Activated CD8-positive, alpha-beta T cell treated with anti-CD3 and anti-CD28 coated beads for 36 hours (primary cell): ENCODE data around the gene ANKRD31. TPM values are rescaled to one million over a fixed set of nuclear protein-coding genes. Genes with fewer than 3 reads are reported as not detected.

ENCODE experiments used
- ATAC-seq: fragments of 200-7000 bp; cut with Tn5 transposase; one replicate; pipeline ENCODE4 v1.10.0; 2021; ENCODE audit warnings: mild to moderate bottlenecking, moderate library complexity
- CTCF ChIA-PET: fragments of 350-600 bp; sonication (Branson Sonifier 250); formaldehyde crosslinking; loops from one replicate; lab custom pipeline; 2021; ENCODE audit warnings: antibody characterized with exemption; lab: Charles Lee
- POLR2A ChIA-PET: fragments of 350-600 bp; sonication (Branson Sonifier 250); formaldehyde crosslinking; loops from one replicate; lab custom pipeline; 2021; ENCODE audit warnings: antibody characterized with exemption; lab: Charles Lee
- DNase-seq: peaks from one replicate; pipeline ENCODE4 v3.0.0-alpha.2; 2020
- H3K27ac Mint-ChIP-seq: one replicate; pipeline ENCODE4 v1.8.0; 2021; ENCODE audit warnings: mild to moderate bottlenecking, mixed read lengths
- H3K27me3 Mint-ChIP-seq: one replicate; pipeline ENCODE4 v1.8.0; 2021; ENCODE audit warnings: mixed read lengths
- H3K36me3 Mint-ChIP-seq: one replicate; pipeline ENCODE4 v1.8.0; 2021; ENCODE audit warnings: low read depth, mixed read lengths
- H3K4me1 Mint-ChIP-seq: one replicate; pipeline ENCODE4 v1.8.0; 2021; ENCODE audit warnings: low read depth, mixed read lengths
- H3K4me3 Mint-ChIP-seq: one replicate; pipeline ENCODE4 v1.8.0; 2021; ENCODE audit warnings: mild to moderate bottlenecking, moderate library complexity, mixed read lengths
- H3K9me3 Mint-ChIP-seq: one replicate; pipeline ENCODE4 v1.8.0; 2021; ENCODE audit warnings: mixed read lengths
- CTCF ChIP-seq: fragments of 200-600 bp; IDR thresholded peaks from one replicate; pipeline ENCODE4 v1.8.0; 2022; ENCODE audit warnings: antibody characterized with exemption, mild to moderate bottlenecking
- intact Hi-C: fragments of 100-400 bp; cut with micrococcal nuclease; formaldehyde crosslinking; loops from one replicate; pipeline ENCODE4 v1.10.0; 2022
- total RNA-seq, 2 experiments: library from RNA; stranded (reverse); gene quantifications; one replicate each; pipeline ENCODE4 v1.2.3, GENCODE V29; 2021

ANKRD31 gene
- total RNA-seq, 2 experiments from 2014 or later: 0.94 to 0.99 TPM

- DNase-seq: no peak
- peaks cover 71% of the 10 kb centered on the region for H3K4me1 Mint-ChIP-seq
- H3K36me3 Mint-ChIP-seq: peaks cover 29% of the 10 kb centered on the region
- intact Hi-C loops: loop anchor here (5.0 kb wide), 1 partner anchor 110 kb away; no protein-coding TSS in a partner anchor
- POLR2A ChIA-PET: interaction anchor here (2.0 to 2.7 kb wide), 2 partner anchors 13 to 189 kb away, joined by 9 to 13 read pairs; partner anchors contain the start of gene ANKRD31
- ATAC-seq: no peak
- CTCF ChIA-PET: interaction anchor here (1.6 to 5.2 kb wide), 3 partner anchors 10 to 190 kb away, joined by 7 to 47 read pairs (median 38); partner anchors contain the start of gene ANKRD31
- no peak for TF ChIP-seq CTCF
- H3K4me3 Mint-ChIP-seq: no peak overlapping the region
- H3K9me3 Mint-ChIP-seq: no peaks in the 10 kb centered on the region
- H3K27ac Mint-ChIP-seq: no peak overlapping the region
- H3K27me3 Mint-ChIP-seq: no peaks in the 10 kb centered on the region
Observed at GRCh38 chr5:75047356-75047755, 189.3 kb downstream of the ANKRD31 start.

GRCh38 chr5:75046366-75047142 lies 190.1 kb downstream of the ANKRD31 start:
- intact Hi-C loops: loop anchor here (5.0 kb wide), 1 partner anchor 109 kb away; no protein-coding TSS in a partner anchor
- ChIA-PET CTCF (interaction anchor here (1.3 to 4.6 kb wide), 5 partner anchors 9 to 219 kb away, joined by 3 to 47 read pairs (median 4); partner anchors contain the start of gene ANKRD31), POLR2A (interaction anchor here (0.9 to 2.7 kb wide), 3 partner anchors 12 to 190 kb away, joined by 3 to 13 read pairs (median 9); partner anchors contain the start of gene ANKRD31)
- no peak overlapping the region for H3K4me3 Mint-ChIP-seq
- H3K27ac Mint-ChIP-seq: no peak overlapping the region
- DNase-seq (no peak), ATAC-seq (no peak)
- no peak for TF ChIP-seq CTCF
- H3K27me3 Mint-ChIP-seq: no peaks in the 10 kb centered on the region
- H3K4me1 Mint-ChIP-seq: peaks cover 68% of the 10 kb centered on the region
- peaks cover 33% of the 10 kb centered on the region for H3K36me3 Mint-ChIP-seq
- no peaks in the 10 kb centered on the region for H3K9me3 Mint-ChIP-seq

GRCh38 chr5:75045071-75045470 lies 191.6 kb downstream of the ANKRD31 start:
- POLR2A ChIA-PET: no interaction called here
- peaks cover 37% of the 10 kb centered on the region for H3K36me3 Mint-ChIP-seq
- H3K27me3 Mint-ChIP-seq: no peaks in the 10 kb centered on the region
- H3K4me3 Mint-ChIP-seq: no peak overlapping the region
- no peak for TF ChIP-seq CTCF
- CTCF ChIA-PET: interaction anchor here (0.7 to 1.0 kb wide), 2 partner anchors 332 to 344 kb away, joined by 3 read pairs; no protein-coding TSS in a partner anchor
- no peak for DNase-seq
- peaks cover 62% of the 10 kb centered on the region for H3K4me1 Mint-ChIP-seq
- intact Hi-C loops: loop anchor here (5.0 kb wide), 1 partner anchor 108 kb away; no protein-coding TSS in a partner anchor
- no peak overlapping the region for H3K27ac Mint-ChIP-seq
- ATAC-seq: peak; percentile 32
- H3K9me3 Mint-ChIP-seq: no peaks in the 10 kb centered on the region

GRCh38 chr5:75044406-75044805 lies 192.3 kb downstream of the ANKRD31 start:
- no peaks in the 10 kb centered on the region for H3K9me3 Mint-ChIP-seq
- peaks cover 55% of the 10 kb centered on the region for H3K4me1 Mint-ChIP-seq
- TF ChIP-seq CTCF: no peak
- intact Hi-C loops: no loop called here
- DNase-seq (no peak), ATAC-seq (no peak)
- CTCF ChIA-PET: interaction anchor here (0.7 to 1.0 kb wide), 2 partner anchors 9 to 343 kb away, joined by 3 read pairs; no protein-coding TSS in a partner anchor
- POLR2A ChIA-PET: no interaction called here
- no peak overlapping the region for H3K4me3 Mint-ChIP-seq
- H3K36me3 Mint-ChIP-seq: peaks cover 37% of the 10 kb centered on the region
- no peaks in the 10 kb centered on the region for H3K27me3 Mint-ChIP-seq
- no peak overlapping the region for H3K27ac Mint-ChIP-seq
